Measurements from ENCODE around the gene EDC4.

The EDC4 gene

DNA sequence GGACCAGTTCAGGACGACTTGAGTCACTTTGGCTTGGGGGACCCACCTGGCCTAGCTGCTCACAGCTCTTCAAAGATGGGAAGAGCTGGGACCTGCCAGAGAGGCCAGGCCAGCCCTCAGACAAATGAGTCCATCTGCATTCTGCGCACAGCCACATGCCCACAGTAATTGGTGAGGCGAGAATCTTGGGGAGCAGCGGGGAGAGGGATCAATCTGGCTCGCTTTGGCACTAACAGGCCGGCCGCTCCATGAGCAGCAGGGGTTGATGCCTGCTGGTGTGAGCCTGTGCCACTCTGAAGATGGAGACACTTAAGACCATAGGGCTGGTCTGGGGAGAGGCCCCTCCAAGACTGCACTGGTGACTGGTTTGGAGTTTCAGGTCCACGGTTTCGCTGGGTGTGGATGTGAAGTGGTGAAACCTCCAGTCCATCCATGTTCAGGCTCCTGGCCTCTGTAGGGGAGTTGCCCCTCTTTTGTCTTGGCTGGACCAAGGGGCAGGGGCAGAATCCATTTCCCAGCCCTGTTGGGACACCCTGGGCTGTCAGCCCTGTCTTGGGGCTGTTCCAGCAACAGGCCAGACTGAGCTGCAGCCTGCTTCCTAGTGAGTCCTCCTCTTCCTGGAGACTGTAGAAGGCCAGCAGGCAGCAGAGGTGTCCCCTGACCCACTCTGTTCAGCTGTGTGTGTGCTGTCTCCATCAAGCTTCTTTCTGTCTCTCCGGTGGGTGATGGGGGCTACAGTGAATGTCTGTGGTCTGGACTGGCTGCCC lies 51.5 kb downstream of the EDC4 start:
- H3K4me3 ChIP-seq (replicated peaks in 1 of 2; ENCODE audit: low read depth in 2 of 2, low read length in 2 of 2), result no peak overlapping the region
- no peak for TF ChIP-seq CTCF (IDR thresholded peaks at IDR 0.05; ENCODE audit: low read depth, low read length)
- DNase-seq (ENCODE audit: low read depth in 2 of 2), result no peak

DNA sequence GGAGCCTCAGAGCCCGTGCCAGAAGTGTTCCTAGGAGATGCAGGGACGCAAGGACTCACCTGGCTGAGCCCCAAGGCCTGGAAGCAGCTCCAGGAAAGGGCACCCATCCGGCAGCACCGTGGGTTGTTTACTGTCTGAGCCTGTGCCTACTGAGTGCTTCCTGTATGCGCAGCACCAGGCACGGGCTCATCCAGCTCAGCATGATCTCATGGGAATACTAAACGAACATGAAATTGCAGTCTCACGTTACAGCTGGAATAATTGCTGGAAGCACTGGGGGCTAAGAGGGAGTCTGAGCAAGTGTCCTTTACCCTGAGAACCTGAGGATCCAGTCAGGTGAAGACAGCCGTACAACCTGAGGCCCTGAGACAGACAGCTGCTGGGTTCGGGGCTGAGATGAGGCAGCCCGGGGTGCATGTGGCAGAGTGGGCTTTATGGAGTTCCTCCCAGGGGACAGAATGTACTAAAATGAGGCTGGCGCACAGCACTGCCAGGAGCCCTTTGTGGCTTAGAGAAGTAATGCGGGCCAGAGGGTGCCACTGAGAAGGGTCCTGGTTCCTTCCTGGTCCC lies 53.4 kb downstream of the EDC4 start:
- DNase-seq (ENCODE audit: low read depth in 2 of 2), result peak in 1 of 2 donors; percentile 63
- no peak overlapping the region for H3K4me3 ChIP-seq (replicated peaks in 1 of 2; ENCODE audit: low read depth in 2 of 2, low read length in 2 of 2)
- TF ChIP-seq CTCF (IDR thresholded peaks at IDR 0.05; ENCODE audit: low read depth, low read length), result peak; percentile 15

DNA sequence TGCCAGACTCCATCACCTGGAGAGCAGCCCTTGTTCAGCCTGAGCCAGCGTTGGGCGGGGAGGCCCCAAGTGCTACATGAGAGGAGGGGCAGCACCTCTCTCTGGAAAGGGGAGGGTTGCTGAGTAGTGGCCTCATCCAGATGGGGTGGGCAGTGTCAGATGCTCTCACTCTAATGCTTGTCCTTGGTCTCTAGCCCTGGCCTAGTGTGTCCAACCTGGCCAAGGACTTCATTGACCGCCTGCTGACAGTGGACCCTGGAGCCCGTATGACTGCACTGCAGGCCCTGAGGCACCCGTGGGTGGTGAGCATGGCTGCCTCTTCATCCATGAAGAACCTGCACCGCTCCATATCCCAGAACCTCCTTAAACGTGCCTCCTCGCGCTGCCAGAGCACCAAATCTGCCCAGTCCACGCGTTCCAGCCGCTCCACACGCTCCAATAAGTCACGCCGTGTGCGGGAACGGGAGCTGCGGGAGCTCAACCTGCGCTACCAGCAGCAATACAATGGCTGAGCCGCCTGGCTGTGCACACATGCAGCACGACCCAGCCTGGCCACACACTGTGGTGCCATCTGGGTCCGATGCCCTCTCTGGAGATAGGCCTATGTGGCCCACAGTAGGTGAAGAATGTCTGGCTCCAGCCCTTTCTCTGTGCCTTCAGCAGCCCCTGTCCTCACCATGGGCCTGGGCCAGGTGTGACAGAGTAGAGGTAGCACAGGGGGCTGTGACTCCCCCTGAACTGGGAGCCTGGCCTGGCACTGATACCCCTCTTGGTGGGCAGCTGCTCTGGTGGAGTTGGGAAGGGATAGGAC lies 54.5 kb downstream of the EDC4 start:
- DNase-seq (ENCODE audit: low read depth in 2 of 2), result no peak
- no peak overlapping the region for H3K4me3 ChIP-seq (replicated peaks in 1 of 2; ENCODE audit: low read depth in 2 of 2, low read length in 2 of 2)
- no peak for TF ChIP-seq CTCF (IDR thresholded peaks at IDR 0.05; ENCODE audit: low read depth, low read length)

DNA sequence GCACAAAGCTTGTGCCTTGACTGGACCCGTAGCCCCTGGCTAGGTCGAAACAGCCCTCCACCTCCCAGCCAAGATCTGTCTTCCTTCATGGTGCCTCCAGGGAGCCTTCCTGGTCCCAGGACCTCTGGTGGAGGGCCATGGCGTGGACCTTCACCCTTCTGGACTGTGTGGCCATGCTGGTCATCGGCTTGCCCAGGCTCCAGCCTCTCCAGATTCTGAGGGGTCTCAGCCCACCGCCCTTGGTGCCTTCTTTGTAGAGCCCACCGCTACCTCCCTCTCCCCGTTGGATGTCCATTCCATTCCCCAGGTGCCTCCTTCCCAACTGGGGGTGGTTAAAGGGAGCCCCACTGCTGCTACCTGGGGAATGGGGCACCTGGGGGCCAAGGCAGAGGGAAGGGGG lies 55.3 kb downstream of the EDC4 start:
- no peak for TF ChIP-seq CTCF (IDR thresholded peaks at IDR 0.05; ENCODE audit: low read depth, low read length)
- DNase-seq (ENCODE audit: low read depth in 2 of 2), result no peak

GRCh38 chr16:67928561-67929364 lies 55.9 kb downstream of the EDC4 start:
- DNase-seq (ENCODE audit: low read depth in 2 of 2), result peak; percentile 65 to 69
- no peak overlapping the region for H3K4me3 ChIP-seq (replicated peaks in 1 of 2; ENCODE audit: low read depth in 2 of 2, low read length in 2 of 2)
- TF ChIP-seq CTCF (IDR thresholded peaks at IDR 0.05; ENCODE audit: low read depth, low read length), result peak; percentile 97

More for the DNA sequence above, 55.3 kb downstream of the EDC4 start:
- H3K4me3 ChIP-seq (replicated peaks in 1 of 2; ENCODE audit: low read depth in 2 of 2, low read length in 2 of 2), result no peak overlapping the region

- DNase-seq (ENCODE audit: low read depth in 2 of 2), result no peak
- H3K4me3 ChIP-seq (replicated peaks in 1 of 2; ENCODE audit: low read depth in 2 of 2, low read length in 2 of 2), result no peak overlapping the region
- no peak for TF ChIP-seq CTCF (IDR thresholded peaks at IDR 0.05; ENCODE audit: low read depth, low read length)
Measured at GRCh38 chr16:67930191-67930590, 57.3 kb downstream of the EDC4 start.

Data from cardiac fibroblast (primary cell).